Measurements from ENCODE around the gene ZCCHC14.
A peak's percentile ranks its signal among the peaks of the same experiment; 100 is the strongest.
"Not testable (repeated sequence)": the region's sequence is repeated elsewhere in the genome, so short reads cannot be mapped to it uniquely, and the experiment has no call there.

The ZCCHC14 gene

GRCh38 chr16:87525352-87525751, 32.5 kb upstream of the ZCCHC14 start:
- no peak for DNase-seq

DNA sequence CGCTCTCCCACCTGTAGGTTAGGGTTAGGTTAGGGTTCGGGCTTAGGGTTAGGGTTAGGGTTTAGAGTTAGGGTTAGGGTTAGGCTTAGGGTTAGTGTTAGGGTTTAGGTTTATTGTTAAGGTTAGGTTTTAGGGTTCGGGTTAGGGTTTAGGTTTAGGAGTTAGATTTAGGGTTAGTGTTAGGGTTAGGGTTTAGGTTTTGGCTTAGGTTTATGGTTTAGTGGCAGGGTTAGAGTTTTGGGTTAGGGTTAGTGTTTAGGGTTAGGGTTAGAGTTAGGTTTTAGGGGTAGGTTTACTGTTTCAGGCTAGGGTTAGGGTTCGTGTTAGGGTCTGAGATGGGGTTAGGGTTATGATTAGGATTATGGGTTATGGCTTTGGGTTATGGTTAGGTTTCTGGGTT, 31.6 kb upstream of the ZCCHC14 start:
- DNase-seq = no peak

GRCh38 chr16:87523605-87524004, 30.8 kb upstream of the ZCCHC14 start:
- not testable (repeated sequence) for DNase-seq

GRCh38 chr16:87521764-87522163, 28.9 kb upstream of the ZCCHC14 start:
- DNase-seq = not testable (repeated sequence)

DNA sequence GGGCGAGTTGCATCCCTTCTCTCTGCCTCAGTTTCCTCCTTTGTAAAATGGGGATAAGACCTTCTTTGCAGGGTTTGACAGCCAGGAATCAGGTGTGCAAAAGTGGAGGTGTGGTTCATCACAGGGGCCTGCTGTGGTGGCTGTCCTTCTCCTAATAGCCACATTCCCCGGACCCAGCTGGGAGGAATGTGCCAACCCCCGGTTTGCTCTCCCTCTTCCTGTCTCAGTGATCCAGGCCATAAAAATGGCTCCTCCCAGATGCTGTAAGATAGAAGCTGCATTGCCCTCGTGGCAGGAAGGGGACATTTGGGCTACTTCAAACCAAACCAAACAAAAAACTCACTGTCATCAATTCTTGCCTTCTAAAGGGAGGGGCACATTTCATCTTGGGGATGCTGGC, 26.3 kb upstream of the ZCCHC14 start:
- DNase-seq = not testable (repeated sequence)

- peak in 4 of 56 donors; percentile 14 to 43 (median 25) for DNase-seq
Measured at GRCh38 chr16:87518430-87519051, 25.7 kb upstream of the ZCCHC14 start.

- DNase-seq = peak in 19 of 56 donors; percentile 9 to 83 (median 33)
Measured at GRCh38 chr16:87517610-87518429, 25.0 kb upstream of the ZCCHC14 start.

- DNase-seq = no peak
Measured at GRCh38 chr16:87516361-87516760, 23.5 kb upstream of the ZCCHC14 start.

DNA sequence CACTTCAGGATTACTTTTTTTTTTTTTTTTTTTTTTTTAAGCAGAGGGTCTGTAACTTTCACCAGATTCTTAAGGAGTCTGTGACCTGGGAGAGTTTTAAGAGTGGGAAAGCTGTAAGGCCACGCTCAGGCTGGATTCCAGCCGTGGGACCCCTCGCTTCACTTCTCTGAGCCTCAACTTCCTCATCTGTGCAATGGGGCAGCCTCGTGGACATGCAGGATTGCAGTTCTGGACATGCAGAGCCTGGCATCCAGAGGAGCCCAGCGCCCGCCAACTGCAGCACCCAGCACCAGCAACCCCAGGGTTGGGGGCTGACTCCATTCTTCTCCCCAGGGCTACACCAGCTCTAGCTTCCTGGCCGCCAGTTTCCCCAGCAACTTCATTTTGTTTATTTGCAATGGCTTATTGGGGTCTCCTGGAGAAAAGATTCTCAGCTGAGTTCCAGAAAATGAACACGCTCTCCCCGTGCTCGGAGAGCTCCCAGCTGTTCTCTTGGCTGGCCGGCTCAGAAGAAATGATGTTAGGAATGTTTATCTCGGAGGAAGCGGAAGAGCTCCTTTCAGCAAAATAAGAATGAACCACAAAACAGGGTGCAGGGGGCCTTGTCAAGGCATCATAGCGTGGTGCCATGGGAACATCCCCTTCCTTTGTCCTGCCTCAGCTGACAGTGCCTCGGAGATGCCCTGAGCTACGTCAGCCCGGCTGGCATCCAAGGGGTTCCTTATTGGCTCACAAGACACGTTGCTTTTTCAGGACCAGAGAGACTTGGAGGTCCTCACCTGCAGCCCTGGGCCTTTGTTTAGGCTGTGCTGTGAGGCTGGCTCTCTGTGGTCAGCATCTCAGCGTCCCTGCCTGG, 22.9 kb upstream of the ZCCHC14 start:
- peak in 1 of 56 donors; percentile 26 for DNase-seq

GRCh38 chr16:87509778-87510177, 17.0 kb upstream of the ZCCHC14 start:
- not testable (repeated sequence) for DNase-seq

DNA sequence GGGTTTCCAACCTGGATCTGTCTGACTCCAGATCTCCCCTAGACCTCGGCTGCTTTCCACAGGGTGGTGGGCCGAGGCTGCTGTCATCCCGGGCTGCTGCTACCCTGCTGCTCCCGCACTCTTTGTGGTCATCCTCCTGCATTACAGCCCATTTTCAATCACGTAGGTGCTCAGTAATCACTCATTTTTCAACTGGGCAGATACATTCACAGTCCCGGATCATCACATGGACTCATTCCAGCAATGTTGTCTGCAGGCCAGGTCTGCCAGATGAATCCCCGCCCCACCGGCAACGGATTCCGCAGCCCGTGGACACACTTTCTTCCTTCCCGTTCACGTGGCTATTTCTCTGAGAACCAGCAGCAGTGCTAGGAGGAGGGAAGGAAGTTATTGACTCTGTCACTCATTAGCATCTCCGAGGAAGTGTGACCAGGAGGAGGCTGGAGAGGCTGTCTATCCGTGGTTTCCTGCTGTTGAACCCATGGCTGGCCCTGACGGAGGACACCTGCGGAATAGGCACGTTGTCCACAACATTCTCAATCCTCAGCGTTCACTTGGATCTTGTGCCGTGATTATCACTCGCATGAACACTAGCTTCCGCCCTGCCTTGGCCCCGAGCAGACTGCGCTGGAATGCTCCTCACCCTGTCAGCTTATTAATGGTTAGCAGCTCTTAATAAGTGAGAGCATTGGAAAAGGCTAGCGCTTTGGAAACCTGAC, 14.7 kb upstream of the ZCCHC14 start:
- no peak for DNase-seq

- peak in 1 of 56 donors; percentile 12 for DNase-seq
Measured at GRCh38 chr16:87506423-87507350, 13.9 kb upstream of the ZCCHC14 start.

DNA sequence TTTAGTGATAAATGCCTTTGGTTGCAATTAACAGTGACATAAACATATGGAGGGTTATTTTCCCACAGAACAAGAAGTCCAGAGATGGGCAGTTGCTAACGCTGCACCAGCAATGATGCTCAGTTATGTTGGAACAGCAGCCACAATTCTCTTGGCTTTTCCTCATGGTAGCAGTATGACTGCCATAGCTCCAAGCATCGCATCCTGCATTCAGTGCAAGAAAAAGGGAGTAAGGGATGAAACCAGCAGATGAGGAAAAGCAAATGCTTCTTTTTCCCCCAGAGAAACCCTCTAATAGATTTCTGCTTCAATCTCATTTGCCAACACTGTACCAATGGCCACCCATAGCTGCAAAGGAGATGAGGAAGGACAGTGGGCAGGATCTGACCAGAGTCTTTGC, 13.0 kb upstream of the ZCCHC14 start:
- no peak for DNase-seq

- not testable (repeated sequence) for DNase-seq
Measured at GRCh38 chr16:87503232-87503937, 10.6 kb upstream of the ZCCHC14 start.

DNA sequence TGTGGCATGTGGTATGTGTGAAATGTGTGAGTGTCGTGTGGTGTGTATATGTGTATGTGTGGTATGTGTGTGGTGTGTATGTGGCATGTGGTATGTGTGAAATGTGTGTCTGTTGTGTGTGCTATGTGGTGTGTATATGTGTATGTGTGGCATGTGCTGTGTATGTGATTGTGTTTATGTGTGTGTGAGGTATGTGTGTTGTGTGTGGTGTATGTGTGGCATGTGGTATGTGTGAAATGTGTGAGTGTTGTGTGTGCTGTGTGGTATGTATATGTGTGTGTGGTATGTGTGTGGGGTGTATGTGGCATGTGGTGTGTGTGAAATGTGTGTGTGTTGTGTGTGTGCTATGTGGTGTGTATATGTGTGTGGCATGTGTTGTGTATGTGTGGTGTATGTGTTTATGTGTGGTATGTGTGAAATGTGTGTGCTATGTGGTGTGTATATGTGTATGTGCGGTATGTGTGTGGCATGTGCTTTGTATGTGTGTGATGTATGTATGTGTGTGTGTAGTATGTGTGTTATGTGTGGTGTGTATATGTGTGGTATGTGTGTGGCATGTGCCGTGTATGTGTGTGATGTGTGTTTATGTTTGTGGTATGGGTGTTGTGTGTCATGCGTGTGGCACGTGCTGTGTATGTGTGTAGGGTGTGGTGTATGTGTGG, 9.6 kb upstream of the ZCCHC14 start:
- no peak for DNase-seq

DNA sequence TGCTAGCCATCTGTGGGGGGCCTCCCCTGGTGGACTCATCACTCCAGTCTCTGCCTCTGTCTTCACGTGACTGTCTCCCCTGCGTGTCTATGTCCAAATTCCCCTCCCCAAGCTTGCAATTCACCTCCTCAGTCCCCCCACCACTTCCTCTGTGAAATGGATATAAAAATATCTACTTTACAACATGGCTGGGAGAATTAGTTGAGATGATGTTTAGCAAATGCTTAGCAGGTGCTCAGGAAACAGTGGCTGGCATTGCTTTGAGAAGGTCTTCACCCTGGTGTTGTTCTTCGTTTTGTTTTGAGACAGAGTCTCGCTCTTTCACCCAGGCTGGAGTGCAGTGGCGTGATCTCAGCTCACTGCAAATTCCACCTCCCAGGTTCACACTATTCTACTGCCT, 8.3 kb upstream of the ZCCHC14 start:
- no peak for DNase-seq

GRCh38 chr16:87499189-87499486, 6.3 kb upstream of the ZCCHC14 start:
- DNase-seq = no peak

DNA sequence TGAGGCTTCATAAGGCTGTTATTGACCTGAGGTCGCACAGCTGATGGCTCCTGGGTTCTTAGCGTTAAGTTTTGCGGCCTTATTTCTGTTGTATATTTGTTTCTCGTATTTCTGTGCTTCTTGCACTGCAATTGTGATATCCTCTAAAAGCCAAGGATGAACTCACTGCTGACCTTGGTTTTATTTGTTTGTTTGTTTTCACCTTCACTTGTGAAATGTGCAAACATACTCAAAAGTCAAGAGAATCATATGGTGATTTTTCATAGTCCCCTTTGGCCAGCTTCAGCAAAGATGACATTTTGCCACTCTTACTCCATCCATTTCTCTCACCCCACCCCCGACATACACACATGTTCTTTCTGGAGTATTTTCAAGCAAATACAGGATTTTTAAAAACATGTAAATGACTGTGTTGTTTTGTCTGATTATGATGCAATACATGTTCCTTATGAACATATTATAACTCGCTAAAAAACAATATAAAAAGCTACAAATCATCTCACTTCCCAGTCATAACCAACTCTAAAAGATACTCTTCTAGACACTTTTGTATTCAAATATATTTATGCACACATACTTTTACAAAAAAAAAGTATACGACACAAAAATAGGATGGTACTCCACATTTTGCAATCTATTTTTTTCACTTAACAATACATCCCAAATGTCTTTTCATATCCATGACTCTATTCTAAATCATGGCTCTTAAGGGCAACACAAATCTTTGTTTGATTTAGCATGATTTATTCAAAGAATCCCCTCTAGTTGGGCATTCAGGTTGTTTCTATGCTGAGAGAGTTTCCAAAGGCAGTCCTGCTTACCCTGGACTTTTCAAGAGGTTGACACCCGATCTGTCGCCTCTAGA, 5.7 kb upstream of the ZCCHC14 start:
- no peak for DNase-seq
